ENCODE measurements around the gene STX17.

STX17 gene

DNA sequence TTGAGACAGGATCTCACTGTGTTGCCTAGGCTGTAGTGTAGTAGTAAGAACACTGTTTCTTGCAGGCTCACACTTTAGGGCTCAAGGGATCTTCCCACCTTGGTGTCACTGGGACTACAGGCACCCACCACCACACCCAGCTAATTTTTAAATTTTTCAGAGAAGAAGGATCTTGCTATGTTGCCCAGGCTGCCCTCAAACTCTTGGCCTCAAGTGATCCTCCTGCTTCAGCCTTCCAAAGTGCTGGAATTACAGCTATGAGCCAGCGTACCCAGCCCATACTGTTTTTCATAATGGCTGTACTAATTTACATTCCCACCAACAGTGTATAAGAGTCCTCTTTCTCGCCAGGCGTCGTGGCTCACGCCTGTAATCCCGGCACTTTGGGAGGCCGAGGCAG, 5.1 kb downstream of the STX17 start:
- DNase-seq: no peak

DNA sequence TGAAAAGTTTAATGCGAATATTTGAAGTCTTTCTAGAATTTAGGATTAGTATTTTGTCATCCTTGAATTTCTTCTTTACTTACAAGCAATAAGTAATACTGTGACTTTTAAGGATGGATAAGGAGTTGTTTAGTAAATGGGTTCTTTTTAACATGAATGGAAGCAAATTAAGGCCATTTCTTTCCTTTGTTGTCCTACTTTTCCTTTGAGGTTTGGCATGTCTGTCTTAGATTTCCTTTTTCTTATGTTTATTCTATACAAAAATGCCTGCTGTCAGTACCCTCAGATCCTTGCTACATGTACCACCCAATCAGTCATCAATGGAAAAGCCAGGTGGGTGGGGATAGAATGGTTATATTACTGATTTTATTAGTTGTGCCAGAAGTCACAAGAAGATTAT, 10.2 kb downstream of the STX17 start:
- no peak for DNase-seq

- DNase-seq: no peak
These were observed 11.7 kb downstream of the STX17 start for GRCh38 chr9:99918134-99918533.

GRCh38 chr9:99919930-99920329, 13.5 kb downstream of the STX17 start:
- no peak for DNase-seq

DNA sequence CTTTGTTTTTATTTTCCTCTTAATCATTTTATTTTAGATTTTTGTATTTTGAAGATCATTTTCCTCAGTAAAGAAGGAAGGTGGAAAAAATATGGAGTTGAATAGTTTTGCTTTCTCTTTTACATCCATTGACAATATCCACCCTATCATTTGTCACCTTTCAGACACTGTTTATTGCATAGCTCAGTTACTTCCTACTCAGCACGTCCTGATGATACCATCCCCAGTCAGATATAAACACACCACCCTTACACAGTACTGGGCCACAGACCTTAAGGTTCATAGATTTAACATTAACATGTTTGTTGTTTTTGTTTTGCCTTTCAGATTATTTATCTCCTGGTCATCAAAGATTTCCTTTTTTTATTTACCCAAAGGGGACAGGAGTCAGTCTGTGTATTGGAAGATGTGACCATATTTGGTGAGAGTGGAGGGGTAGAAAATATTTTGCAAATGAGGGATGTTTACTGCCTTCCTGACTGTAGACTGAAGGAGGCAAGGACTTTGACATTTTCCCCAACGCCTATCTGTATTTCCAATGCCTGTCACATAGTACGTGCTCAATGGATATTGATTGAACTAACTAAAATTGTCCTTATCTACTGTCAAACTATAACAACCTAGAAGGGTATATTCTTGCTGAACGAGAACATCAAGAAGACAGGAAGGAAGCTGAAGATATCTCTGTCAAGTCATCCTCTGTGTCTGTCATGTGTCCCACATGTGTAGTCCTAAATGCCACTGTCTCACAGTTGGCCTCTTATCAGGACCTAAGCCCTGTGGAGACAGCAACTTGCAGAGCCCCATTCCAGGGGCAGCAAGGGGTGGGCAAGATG, 15.6 kb downstream of the STX17 start:
- DNase-seq: no peak

GRCh38 chr9:99922711-99923030, 16.2 kb downstream of the STX17 start:
- no peak for DNase-seq

GRCh38 chr9:99925541-99925940, 19.1 kb downstream of the STX17 start:
- no peak for DNase-seq

- DNase-seq: no peak
These were observed 23.2 kb downstream of the STX17 start for GRCh38 chr9:99929652-99930051.

- DNase-seq: no peak
These were observed 24.8 kb downstream of the STX17 start for GRCh38 chr9:99931155-99931840.

- no peak for DNase-seq
These were observed 30.6 kb downstream of the STX17 start for GRCh38 chr9:99936947-99937587.

GRCh38 chr9:99947395-99947794, 40.9 kb downstream of the STX17 start:
- DNase-seq: no peak

GRCh38 chr9:99948482-99948881, 42.0 kb downstream of the STX17 start:
- DNase-seq: no peak

DNA sequence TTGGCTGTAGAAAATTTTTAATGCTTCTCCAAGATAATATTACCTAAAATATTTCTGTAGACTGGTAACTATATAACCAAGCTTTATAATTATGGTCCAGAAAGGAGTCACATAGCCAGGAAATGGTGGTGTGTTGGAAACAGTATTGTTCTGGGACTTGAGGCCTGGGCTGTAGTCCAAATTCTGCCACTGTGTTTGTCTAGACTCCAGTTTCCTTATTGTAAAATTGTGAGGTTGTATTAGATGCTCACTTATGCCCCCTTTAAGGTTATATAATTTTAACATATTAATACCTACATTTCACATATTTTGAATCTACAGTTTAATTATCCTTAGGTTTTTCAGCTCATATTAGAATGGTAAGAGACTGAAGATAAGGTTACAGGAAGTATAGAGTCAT, 42.4 kb downstream of the STX17 start:
- DNase-seq: no peak

DNA sequence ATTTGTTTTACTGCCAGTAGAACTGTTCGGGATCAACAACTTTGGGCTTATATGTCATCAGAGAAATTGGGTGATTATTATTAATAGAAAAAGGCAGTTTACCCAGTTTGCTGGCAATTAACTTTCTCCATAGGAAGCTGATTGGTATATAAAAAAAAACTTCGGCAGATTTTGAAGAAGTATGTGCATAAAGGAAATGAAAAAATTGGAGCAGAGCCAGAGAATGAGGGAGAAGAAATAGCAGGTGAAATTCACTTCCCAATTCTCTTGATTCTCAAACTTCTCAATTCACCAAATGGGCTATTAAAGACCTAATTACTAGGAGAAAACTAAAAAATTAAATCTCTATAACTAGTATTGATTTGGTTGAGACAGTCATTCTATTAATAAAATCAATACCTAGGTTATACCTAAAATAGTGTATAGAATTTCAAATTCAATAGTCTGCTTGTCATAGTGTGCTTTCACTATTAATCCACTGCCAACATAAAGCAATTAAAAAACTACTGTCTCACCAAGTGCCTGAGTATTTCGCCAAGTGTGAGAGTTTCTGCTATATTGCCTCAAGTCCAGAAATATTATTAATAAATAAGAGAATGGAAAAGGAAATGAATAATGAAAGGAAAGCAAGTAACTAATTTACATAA, 47.5 kb downstream of the STX17 start:
- DNase-seq: no peak

DNA sequence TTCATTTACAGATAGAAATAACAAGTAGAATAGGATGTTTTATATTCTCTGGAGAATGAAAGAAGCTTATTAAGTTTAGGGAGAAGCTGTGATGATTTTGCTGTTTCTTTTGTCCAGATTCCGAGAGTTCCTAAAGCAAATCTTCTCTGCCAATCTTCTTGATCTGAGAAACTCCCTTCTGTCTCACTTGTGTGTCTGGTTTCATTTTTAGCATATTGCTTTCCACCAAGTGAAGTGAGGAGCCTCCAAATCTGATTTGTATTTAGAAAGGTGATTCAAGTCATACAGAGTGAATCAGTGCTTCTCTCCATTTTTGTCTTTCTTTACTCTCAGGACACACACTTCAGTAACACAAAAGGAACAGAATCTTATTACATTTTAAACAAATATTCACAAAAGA, 48.4 kb downstream of the STX17 start:
- DNase-seq: no peak

GRCh38 chr9:99955606-99956005, 49.2 kb downstream of the STX17 start:
- no peak for DNase-seq

DNA sequence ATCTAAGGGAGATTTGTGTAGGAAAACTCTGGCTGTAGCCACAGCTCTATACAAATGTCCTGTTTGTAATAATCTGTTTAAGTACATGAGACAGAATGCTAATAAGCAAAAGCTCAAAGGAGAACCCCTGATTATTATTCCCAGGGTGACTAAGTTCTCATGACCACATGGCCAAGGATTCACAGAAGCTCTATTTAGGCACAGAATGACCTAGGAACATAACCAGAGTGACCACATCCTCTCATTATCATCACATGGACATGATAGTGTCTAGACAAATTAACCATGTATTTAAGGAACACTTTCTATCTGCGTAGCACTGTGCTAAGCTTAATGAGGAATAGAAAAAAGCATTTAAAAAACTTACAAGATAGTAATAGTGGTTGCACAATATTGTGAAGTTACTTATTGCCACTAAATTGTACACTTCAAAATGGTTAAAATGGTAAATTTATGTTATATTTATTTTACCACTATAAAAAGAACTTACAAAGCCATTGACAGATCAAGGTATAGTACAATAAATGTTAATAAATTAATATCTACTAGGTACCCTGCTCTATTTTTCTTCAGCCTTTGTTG, 56.3 kb downstream of the STX17 start:
- DNase-seq: no peak

GRCh38 chr9:99964336-99964735, 57.9 kb downstream of the STX17 start:
- no peak for DNase-seq

GRCh38 chr9:99966001-99966400, 59.5 kb downstream of the STX17 start:
- DNase-seq: no peak

DNA sequence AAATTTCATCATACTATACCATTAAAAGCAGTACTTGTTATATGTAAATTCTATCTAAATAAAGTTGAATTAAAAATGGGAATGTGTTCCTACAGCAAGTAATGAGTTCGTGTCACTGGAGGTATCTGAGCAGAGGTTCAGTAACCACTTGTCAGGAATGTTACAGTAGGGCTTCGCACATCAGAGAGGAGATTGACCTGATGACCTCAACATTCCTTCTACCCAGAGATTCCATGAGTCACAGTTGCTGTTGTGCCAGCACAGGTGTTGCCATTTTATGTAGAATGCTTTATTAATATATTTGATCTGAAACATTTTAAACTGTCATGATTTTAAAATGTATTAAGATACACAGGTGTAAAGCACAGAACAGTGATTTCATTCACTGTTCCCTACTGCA, 60.3 kb downstream of the STX17 start:
- no peak for DNase-seq

DNA sequence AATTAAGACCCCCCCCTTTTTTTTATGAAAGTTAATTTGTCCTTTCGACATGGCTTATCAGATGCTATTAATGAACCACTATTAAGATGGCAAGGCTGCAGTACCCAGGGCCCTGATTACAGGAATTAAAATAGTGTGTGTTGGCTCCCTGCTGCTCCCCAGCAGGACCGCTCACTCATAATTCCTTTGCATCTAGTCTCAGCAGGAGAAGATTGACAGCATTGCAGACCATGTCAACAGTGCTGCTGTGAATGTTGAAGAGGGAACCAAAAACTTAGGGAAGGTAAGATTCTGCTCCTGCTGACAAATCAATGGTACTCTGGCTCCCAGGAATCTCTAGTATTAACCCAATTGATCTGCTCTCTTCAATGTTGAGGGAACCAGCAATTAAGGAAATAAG, 61.0 kb downstream of the STX17 start:
- DNase-seq: no peak

DNA sequence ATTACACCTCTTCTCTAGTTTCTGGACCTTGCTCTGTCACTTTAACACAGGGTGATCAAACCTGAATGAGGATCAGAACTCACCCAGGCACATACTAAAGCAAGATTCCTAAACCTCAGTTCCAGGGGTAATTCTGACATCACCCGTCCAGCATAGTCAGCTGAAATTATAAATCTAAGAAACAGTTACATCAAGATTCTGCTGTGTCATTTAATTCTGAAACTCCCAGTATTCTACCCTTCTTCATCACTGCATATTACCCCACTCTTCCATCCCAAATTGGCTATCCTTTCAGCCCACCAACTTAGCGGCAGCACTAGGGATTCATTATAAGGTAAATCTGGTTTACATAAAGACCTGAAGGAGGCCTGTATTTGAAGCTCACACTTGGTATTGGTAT, 64.0 kb downstream of the STX17 start:
- no peak for DNase-seq

- DNase-seq: no peak
These were observed 65.0 kb downstream of the STX17 start for GRCh38 chr9:99971410-99971809.

Measured in NCI-H1694 treated with DMSO at 0.1 percent for 48 hours (cell line).